ENCODE measurements around the gene ZC2HC1C. TPM values are rescaled to one million over a fixed set of nuclear protein-coding genes. Genes with fewer than 3 reads are reported as not detected.

The ZC2HC1C gene
- total and polyA plus RNA-seq, 2 of the 13 experiments (the other 11 are each of a cell fraction or from before 2014, with no cell fraction given) = 3.3 to 3.5 TPM

- TF ChIP-seq HINFP (CRISPR knock-in tag; IDR thresholded peaks at IDR 0.05; ENCODE audit: low read depth) = 0 out of 2 replicates have a peak, but pooled peaks have one; percentile 60
- peak; percentile 95 for TF ChIP-seq ZNF687 (CRISPR knock-in tag; IDR thresholded peaks at IDR 0.05)
- no peak for TF ChIP-seq SNAPC5 (CRISPR knock-in tag; IDR thresholded peaks at IDR 0.05; ENCODE audit: borderline replicate concordance)
- peak; percentile 63; the same call in 1 of the 3 replicates for TF ChIP-seq MXI1 (IDR thresholded peaks at IDR 0.05; ENCODE audit: borderline replicate concordance, low read depth, low read length)
- 0 out of 2 replicates have a peak, but pooled peaks have one; percentile 56 for TF ChIP-seq ZNF329 (CRISPR knock-in tag; IDR thresholded peaks at IDR 0.05; ENCODE audit: low read depth)
- TF ChIP-seq ZNF644 (CRISPR knock-in tag; IDR thresholded peaks at IDR 0.05; ENCODE audit: low read depth) = no peak
- TF ChIP-seq RXRB (CRISPR knock-in tag; IDR thresholded peaks at IDR 0.05; ENCODE audit: borderline replicate concordance) = peak; percentile 82
- TF ChIP-seq E2F5 (CRISPR knock-in tag; conservative IDR thresholded peaks at IDR 0.05) = peak; percentile 68; the same call in 1 of the 2 replicates
- peak; percentile 30; the same call in 1 of the 2 replicates for TF ChIP-seq FOXP4 (CRISPR knock-in tag; IDR thresholded peaks at IDR 0.05)
- peak; percentile 71 for TF ChIP-seq SRSF1 (optimal IDR thresholded peaks at IDR 0.05; ENCODE audit: low read depth, low read length)
- TF ChIP-seq ZNF513 (CRISPR knock-in tag; conservative IDR thresholded peaks at IDR 0.05) = 0 out of 2 replicates have a peak, but pooled peaks have one; percentile 39
- TF ChIP-seq ZNF414 (CRISPR knock-in tag; IDR thresholded peaks at IDR 0.05) = 0 out of 2 replicates have a peak, but pooled peaks have one; percentile 88
- TF ChIP-seq HNRNPLL (IDR thresholded peaks at IDR 0.05; ENCODE audit: low read depth, low read length, poor library complexity, severe bottlenecking) = peak; percentile 73
- TF ChIP-seq FOXJ3 (CRISPR knock-in tag; IDR thresholded peaks at IDR 0.05; ENCODE audit: borderline replicate concordance) = no peak; the same call in 1 of the 2 replicates
- TF ChIP-seq ZNF652 (CRISPR knock-in tag; IDR thresholded peaks at IDR 0.05; ENCODE audit: borderline replicate concordance, low read depth) = no peak
- TF ChIP-seq IKZF4 (CRISPR knock-in tag; IDR thresholded peaks at IDR 0.05; ENCODE audit: borderline replicate concordance, low read depth, not compliant biosample characterization) = peak; percentile 63
These were observed at the start of gene ZC2HC1C (continued) for GRCh38 chr14:75069121-75069810.
